ENCODE data around the gene ZNF107.

DNA sequence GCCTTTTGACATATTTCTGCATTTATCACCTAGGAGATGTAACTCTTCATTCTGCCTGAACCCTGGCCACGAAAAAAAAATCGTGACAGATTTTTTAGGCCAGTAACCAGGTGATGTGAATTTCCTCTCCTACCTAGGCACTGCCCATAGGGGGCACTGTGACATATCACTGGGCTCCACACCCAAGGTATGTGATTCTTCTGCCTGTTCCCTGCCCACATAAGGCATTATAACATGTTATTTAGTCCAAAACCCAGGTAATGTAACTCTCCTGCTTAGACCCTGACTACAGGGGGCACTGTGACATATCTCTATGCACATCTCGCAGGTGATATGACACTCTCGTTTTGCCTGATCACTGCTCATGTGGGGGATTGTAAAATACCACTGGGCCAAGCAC lies 29.5 kb upstream of the ZNF107 start:
- TF ChIP-seq TAF1 (IDR thresholded peaks at IDR 0.05; ENCODE audit: borderline replicate concordance, low read depth, low read length) (no peak), POLR2AphosphoS5 (IDR thresholded peaks at IDR 0.05; ENCODE audit: low read depth, low read length) (no peak)

Measured in GM12892 (cell line).